LHCN-M2 (cell line): ENCODE results near the gene CPT2. TPM values are rescaled to one million over a fixed set of nuclear protein-coding genes. Genes with fewer than 3 reads are reported as not detected.
"Not testable (repeated sequence)": the region's sequence is repeated elsewhere in the genome, so short reads cannot be mapped to it uniquely, and the experiment has no call there.

Experiments
- DNase-seq: peaks from one replicate; pipeline ENCODE4 v3.0.0-alpha.2; 2012; ENCODE audit warnings: low read depth
- total RNA-seq: library from RNA; depleted of rRNA; stranded (reverse); fragments of >200 nt; gene quantifications from 2 replicates; pipeline ENCODE4 v1.2.3, GENCODE V29; 2014

CPT2 gene
- total RNA-seq, 1 experiment from 2014 or later, result 17.5 TPM

- DNase-seq, result peak; percentile 63
Measured at GRCh38 chr1:53182111-53182593, 14.5 kb upstream of the CPT2 start.

- DNase-seq, result no peak
Measured at GRCh38 chr1:53182716-53183094, 13.9 kb upstream of the CPT2 start.

GRCh38 chr1:53183095-53183990 lies 13.3 kb upstream of the CPT2 start:
- no peak for DNase-seq

GRCh38 chr1:53185955-53186297 lies 10.7 kb upstream of the CPT2 start:
- not testable (repeated sequence) for DNase-seq

- no peak for DNase-seq
Measured at GRCh38 chr1:53186533-53186932, 10.1 kb upstream of the CPT2 start.

- DNase-seq, result no peak
Measured at GRCh38 chr1:53187401-53187800, 9.2 kb upstream of the CPT2 start.

- no peak for DNase-seq
Measured at GRCh38 chr1:53188099-53188498, 8.5 kb upstream of the CPT2 start.

- DNase-seq, result no peak
Measured at GRCh38 chr1:53189061-53189460, 7.6 kb upstream of the CPT2 start.

- no peak for DNase-seq
Measured at GRCh38 chr1:53190210-53190611, 6.4 kb upstream of the CPT2 start.

- no peak for DNase-seq
Measured at GRCh38 chr1:53195246-53196016, 1.2 kb upstream of the CPT2 start.

- no peak for DNase-seq
Measured at GRCh38 chr1:53196017-53196484, 573 bp upstream of the CPT2 start.

- peak; percentile 21 for DNase-seq
Measured at GRCh38 chr1:53197291-53198200, 922 bp downstream of the CPT2 start.

GRCh38 chr1:53198241-53198651 lies 1.6 kb downstream of the CPT2 start:
- DNase-seq, result no peak

GRCh38 chr1:53203466-53203865 lies 6.8 kb downstream of the CPT2 start:
- DNase-seq, result no peak

GRCh38 chr1:53205496-53205895 lies 8.9 kb downstream of the CPT2 start:
- not testable (repeated sequence) for DNase-seq

- DNase-seq, result not testable (repeated sequence)
Measured at GRCh38 chr1:53206083-53206685, 9.6 kb downstream of the CPT2 start.

- no peak for DNase-seq
Measured at GRCh38 chr1:53206735-53207379, 10.2 kb downstream of the CPT2 start.

GRCh38 chr1:53207726-53208125 lies 11.1 kb downstream of the CPT2 start:
- no peak for DNase-seq

- DNase-seq, result no peak
Measured at GRCh38 chr1:53210352-53210751, 13.7 kb downstream of the CPT2 start.

- DNase-seq, result no peak
Measured at GRCh38 chr1:53210954-53211353, 14.3 kb downstream of the CPT2 start.
